Frontal cortex (tissue), 4 donors: Measurements from ENCODE around the gene NEB. TPM values are rescaled to one million over a fixed set of nuclear protein-coding genes. Genes with fewer than 3 reads are reported as not detected.
"Not testable (repeated sequence)": the region's sequence is repeated elsewhere in the genome, so short reads cannot be mapped to it uniquely, and the experiment has no call there.

Source experiments
- DNase-seq, 2 donors: peaks; one replicate each; pipeline ENCODE4 v3.0.0; 2012; ENCODE audit warnings: low spot score in 2 of 2
- FAIRE-seq: peaks from 2 replicates; lab custom pipeline; 2012; peaks lifted over from hg19 to GRCh38; lab: Jason Lieb, UNC
- total RNA-seq: library from RNA; depleted of rRNA; stranded (reverse); fragments of >200 nt; gene quantifications from one replicate; pipeline ENCODE4 v1.2.3, GENCODE V29; 2014
- donor health status: control.
- donor health status: control.
- donor health status: control.

Gene NEB
- total RNA-seq, 1 donor from 2014 or later: 0.41 TPM

- DNase-seq (no peak), FAIRE-seq (no peak)
Observed at GRCh38 chr2:151762694-151763093, 28.4 kb upstream of the NEB start.

- FAIRE-seq (no peak), DNase-seq (no peak)
Observed at GRCh38 chr2:151761687-151762086, 27.4 kb upstream of the NEB start.

- FAIRE-seq (no peak), DNase-seq (no peak)
Observed at GRCh38 chr2:151761193-151761592, 26.9 kb upstream of the NEB start.

- FAIRE-seq (no peak), DNase-seq (no peak)
Observed at GRCh38 chr2:151760139-151760650, 25.9 kb upstream of the NEB start.

GRCh38 chr2:151758744-151759143 lies 24.5 kb upstream of the NEB start:
- FAIRE-seq (no peak), DNase-seq (no peak)

- DNase-seq (no peak), FAIRE-seq (no peak)
Observed at GRCh38 chr2:151757861-151758260, 23.6 kb upstream of the NEB start.

- DNase-seq (no peak), FAIRE-seq (no peak)
Observed at GRCh38 chr2:151756820-151757219, 22.5 kb upstream of the NEB start.

GRCh38 chr2:151754253-151754897 lies 20.1 kb upstream of the NEB start:
- FAIRE-seq: no peak
- no peak for DNase-seq

- DNase-seq (no peak), FAIRE-seq (no peak)
Observed at GRCh38 chr2:151753540-151753939, 19.3 kb upstream of the NEB start.

- not testable (repeated sequence) for DNase-seq, FAIRE-seq
Observed at GRCh38 chr2:151745261-151745660, 11.0 kb upstream of the NEB start.

- FAIRE-seq (no peak), DNase-seq (no peak)
Observed at GRCh38 chr2:151730262-151730975, 3.9 kb downstream of the NEB start.

- no peak for FAIRE-seq
- DNase-seq: no peak
Observed at GRCh38 chr2:151729837-151730236, 4.4 kb downstream of the NEB start.

GRCh38 chr2:151729415-151729811 lies 4.9 kb downstream of the NEB start:
- DNase-seq (no peak), FAIRE-seq (no peak)

GRCh38 chr2:151728804-151729414 lies 5.4 kb downstream of the NEB start:
- no peak for FAIRE-seq
- no peak for DNase-seq

GRCh38 chr2:151727593-151728552 lies 6.4 kb downstream of the NEB start:
- DNase-seq: no peak
- FAIRE-seq: no peak

GRCh38 chr2:151721161-151721560 lies 13.1 kb downstream of the NEB start:
- FAIRE-seq: no peak
- no peak for DNase-seq

GRCh38 chr2:151720521-151720920 lies 13.8 kb downstream of the NEB start:
- no peak for FAIRE-seq
- no peak for DNase-seq

GRCh38 chr2:151718796-151719195 lies 15.5 kb downstream of the NEB start:
- DNase-seq: no peak
- no peak for FAIRE-seq

- FAIRE-seq (no peak), DNase-seq (no peak)
Observed at GRCh38 chr2:151718247-151718646, 16.0 kb downstream of the NEB start.

- FAIRE-seq (no peak), DNase-seq (no peak)
Observed at GRCh38 chr2:151716721-151717120, 17.6 kb downstream of the NEB start.
